ENCODE measurements around the gene DOCK10.

DOCK10 gene

GRCh38 chr2:224723586-224724217 is 318.6 kb downstream of the DOCK10 start:
- Histone ChIP-seq H3K4me3 (ENCODE audit: low read depth, low read length) (no peak overlapping the region), H3K4me1 (ENCODE audit: control insufficient read depth, insufficient read depth, low read length) (no peaks in the 10 kb centered on the region), H3K36me3 (ENCODE audit: control insufficient read depth in 2 of 2, insufficient read depth in 1 of 2, low read length in 2 of 2) (no peaks in the 10 kb centered on the region), H3K9me3 (ENCODE audit: control insufficient read depth, insufficient read depth, low read depth, low read length) (no peaks in the 10 kb centered on the region; the same call in 1 of the 2 replicates), H3K27ac (ENCODE audit: extremely low read depth, low read depth, low read length) (no peak overlapping the region)
- TF ChIP-seq ZSCAN30 (tag by site-specific recombination; IDR thresholded peaks at IDR 0.05) (no peak), ZNF214 (tag by site-specific recombination; IDR thresholded peaks at IDR 0.05; ENCODE audit: borderline replicate concordance) (no peak), YY1 (tag by site-specific recombination; IDR thresholded peaks at IDR 0.05) (no peak), ZBTB21 (tag by site-specific recombination; IDR thresholded peaks at IDR 0.05) (no peak), PRDM1 (tag by site-specific recombination; IDR thresholded peaks at IDR 0.05) (no peak), ZNF514 (tag by site-specific recombination; IDR thresholded peaks at IDR 0.05) (no peak), ZNF223 (tag by site-specific recombination; IDR thresholded peaks at IDR 0.05) (no peak), ZNF302 (tag by site-specific recombination; IDR thresholded peaks at IDR 0.05; ENCODE audit: low read depth) (no peak), IKZF3 (tag by site-specific recombination; IDR thresholded peaks at IDR 0.05) (no peak), ZFP37 (tag by site-specific recombination; IDR thresholded peaks at IDR 0.05) (no peak), ZNF658 (tag by site-specific recombination; IDR thresholded peaks at IDR 0.05) (no peak), ZBTB8A (tag by site-specific recombination; IDR thresholded peaks at IDR 0.05) (no peak)
- TF ChIP-seq, protein P1, sequence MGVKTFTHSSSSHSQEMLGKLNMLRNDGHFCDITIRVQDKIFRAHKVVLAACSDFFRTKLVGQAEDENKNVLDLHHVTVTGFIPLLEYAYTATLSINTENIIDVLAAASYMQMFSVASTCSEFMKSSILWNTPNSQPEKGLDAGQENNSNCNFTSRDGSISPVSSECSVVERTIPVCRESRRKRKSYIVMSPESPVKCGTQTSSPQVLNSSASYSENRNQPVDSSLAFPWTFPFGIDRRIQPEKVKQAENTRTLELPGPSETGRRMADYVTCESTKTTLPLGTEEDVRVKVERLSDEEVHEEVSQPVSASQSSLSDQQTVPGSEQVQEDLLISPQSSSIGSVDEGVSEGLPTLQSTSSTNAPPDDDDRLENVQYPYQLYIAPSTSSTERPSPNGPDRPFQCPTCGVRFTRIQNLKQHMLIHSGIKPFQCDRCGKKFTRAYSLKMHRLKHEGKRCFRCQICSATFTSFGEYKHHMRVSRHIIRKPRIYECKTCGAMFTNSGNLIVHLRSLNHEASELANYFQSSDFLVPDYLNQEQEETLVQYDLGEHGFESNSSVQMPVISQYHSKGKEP (tag by site-specific recombination; IDR thresholded peaks at IDR 0.05), result no peak
- TF ChIP-seq, protein P2, sequence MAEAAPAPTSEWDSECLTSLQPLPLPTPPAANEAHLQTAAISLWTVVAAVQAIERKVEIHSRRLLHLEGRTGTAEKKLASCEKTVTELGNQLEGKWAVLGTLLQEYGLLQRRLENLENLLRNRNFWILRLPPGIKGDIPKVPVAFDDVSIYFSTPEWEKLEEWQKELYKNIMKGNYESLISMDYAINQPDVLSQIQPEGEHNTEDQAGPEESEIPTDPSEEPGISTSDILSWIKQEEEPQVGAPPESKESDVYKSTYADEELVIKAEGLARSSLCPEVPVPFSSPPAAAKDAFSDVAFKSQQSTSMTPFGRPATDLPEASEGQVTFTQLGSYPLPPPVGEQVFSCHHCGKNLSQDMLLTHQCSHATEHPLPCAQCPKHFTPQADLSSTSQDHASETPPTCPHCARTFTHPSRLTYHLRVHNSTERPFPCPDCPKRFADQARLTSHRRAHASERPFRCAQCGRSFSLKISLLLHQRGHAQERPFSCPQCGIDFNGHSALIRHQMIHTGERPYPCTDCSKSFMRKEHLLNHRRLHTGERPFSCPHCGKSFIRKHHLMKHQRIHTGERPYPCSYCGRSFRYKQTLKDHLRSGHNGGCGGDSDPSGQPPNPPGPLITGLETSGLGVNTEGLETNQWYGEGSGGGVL (tag by site-specific recombination; IDR thresholded peaks at IDR 0.05), result no peak
- TF ChIP-seq, protein P3, sequence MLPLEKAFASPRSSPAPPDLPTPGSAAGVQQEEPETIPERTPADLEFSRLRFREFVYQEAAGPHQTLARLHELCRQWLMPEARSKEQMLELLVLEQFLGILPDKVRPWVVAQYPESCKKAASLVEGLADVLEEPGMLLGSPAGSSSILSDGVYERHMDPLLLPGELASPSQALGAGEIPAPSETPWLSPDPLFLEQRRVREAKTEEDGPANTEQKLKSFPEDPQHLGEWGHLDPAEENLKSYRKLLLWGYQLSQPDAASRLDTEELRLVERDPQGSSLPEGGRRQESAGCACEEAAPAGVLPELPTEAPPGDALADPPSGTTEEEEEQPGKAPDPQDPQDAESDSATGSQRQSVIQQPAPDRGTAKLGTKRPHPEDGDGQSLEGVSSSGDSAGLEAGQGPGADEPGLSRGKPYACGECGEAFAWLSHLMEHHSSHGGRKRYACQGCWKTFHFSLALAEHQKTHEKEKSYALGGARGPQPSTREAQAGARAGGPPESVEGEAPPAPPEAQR (tag by site-specific recombination; IDR thresholded peaks at IDR 0.05), result no peak
- ChIA-PET CTCF (interaction anchor here (0.6 to 1.7 kb wide), 3 partner anchors 11 to 99 kb away, joined by 3 to 4 read pairs (median 4); no protein-coding TSS in a partner anchor), POLR2A (no interaction called here)

GRCh38 chr2:224722770-224723169 is 319.5 kb downstream of the DOCK10 start:
- POLR2A ChIA-PET, result no interaction called here
- H3K4me3 ChIP-seq (ENCODE audit: low read depth, low read length), result no peak overlapping the region
- H3K36me3 ChIP-seq (ENCODE audit: control insufficient read depth in 2 of 2, insufficient read depth in 1 of 2, low read length in 2 of 2), result no peaks in the 10 kb centered on the region
- TF ChIP-seq ZFHX2 (tag by site-specific recombination; conservative IDR thresholded peaks at IDR 0.05), result no peak
- TF ChIP-seq, protein P4, sequence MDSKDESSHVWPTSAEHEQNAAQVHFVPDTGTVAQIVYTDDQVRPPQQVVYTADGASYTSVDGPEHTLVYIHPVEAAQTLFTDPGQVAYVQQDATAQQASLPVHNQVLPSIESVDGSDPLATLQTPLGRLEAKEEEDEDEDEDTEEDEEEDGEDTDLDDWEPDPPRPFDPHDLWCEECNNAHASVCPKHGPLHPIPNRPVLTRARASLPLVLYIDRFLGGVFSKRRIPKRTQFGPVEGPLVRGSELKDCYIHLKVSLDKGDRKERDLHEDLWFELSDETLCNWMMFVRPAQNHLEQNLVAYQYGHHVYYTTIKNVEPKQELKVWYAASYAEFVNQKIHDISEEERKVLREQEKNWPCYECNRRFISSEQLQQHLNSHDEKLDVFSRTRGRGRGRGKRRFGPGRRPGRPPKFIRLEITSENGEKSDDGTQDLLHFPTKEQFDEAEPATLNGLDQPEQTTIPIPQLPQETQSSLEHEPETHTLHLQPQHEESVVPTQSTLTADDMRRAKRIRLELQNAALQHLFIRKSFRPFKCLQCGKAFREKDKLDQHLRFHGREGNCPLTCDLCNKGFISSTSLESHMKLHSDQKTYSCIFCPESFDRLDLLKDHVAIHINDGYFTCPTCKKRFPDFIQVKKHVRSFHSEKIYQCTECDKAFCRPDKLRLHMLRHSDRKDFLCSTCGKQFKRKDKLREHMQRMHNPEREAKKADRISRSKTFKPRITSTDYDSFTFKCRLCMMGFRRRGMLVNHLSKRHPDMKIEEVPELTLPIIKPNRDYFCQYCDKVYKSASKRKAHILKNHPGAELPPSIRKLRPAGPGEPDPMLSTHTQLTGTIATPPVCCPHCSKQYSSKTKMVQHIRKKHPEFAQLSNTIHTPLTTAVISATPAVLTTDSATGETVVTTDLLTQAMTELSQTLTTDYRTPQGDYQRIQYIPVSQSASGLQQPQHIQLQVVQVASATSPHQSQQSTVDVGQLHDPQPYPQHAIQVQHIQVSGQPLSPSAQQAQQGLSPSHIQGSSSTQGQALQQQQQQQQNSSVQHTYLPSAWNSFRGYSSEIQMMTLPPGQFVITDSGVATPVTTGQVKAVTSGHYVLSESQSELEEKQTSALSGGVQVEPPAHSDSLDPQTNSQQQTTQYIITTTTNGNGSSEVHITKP (tag by site-specific recombination; IDR thresholded peaks at IDR 0.05), result no peak
- TF ChIP-seq ZBTB8A (tag by site-specific recombination; IDR thresholded peaks at IDR 0.05), result no peak
- no peak for TF ChIP-seq ZNF146 (tag by site-specific recombination; IDR thresholded peaks at IDR 0.05)
- no peak for TF ChIP-seq BCL11B (tag by site-specific recombination; IDR thresholded peaks at IDR 0.05; ENCODE audit: low read depth)
- no peak for TF ChIP-seq ZNF521 (tag by site-specific recombination; IDR thresholded peaks at IDR 0.05)
- no peak for TF ChIP-seq ZNF416 (tag by site-specific recombination; IDR thresholded peaks at IDR 0.05)
- no peak for TF ChIP-seq ZNF544 (tag by site-specific recombination; IDR thresholded peaks at IDR 0.05)
- TF ChIP-seq, protein P5, sequence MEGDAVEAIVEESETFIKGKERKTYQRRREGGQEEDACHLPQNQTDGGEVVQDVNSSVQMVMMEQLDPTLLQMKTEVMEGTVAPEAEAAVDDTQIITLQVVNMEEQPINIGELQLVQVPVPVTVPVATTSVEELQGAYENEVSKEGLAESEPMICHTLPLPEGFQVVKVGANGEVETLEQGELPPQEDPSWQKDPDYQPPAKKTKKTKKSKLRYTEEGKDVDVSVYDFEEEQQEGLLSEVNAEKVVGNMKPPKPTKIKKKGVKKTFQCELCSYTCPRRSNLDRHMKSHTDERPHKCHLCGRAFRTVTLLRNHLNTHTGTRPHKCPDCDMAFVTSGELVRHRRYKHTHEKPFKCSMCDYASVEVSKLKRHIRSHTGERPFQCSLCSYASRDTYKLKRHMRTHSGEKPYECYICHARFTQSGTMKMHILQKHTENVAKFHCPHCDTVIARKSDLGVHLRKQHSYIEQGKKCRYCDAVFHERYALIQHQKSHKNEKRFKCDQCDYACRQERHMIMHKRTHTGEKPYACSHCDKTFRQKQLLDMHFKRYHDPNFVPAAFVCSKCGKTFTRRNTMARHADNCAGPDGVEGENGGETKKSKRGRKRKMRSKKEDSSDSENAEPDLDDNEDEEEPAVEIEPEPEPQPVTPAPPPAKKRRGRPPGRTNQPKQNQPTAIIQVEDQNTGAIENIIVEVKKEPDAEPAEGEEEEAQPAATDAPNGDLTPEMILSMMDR (tag by site-specific recombination; IDR thresholded peaks at IDR 0.05), result no peak
- TF ChIP-seq ZNF184 (tag by site-specific recombination; IDR thresholded peaks at IDR 0.05), result no peak
- no peaks in the 10 kb centered on the region for H3K9me3 ChIP-seq (ENCODE audit: control insufficient read depth, insufficient read depth, low read depth, low read length)
- no peaks in the 10 kb centered on the region for H3K4me1 ChIP-seq (ENCODE audit: control insufficient read depth, insufficient read depth, low read length)
- CTCF ChIA-PET, result interaction anchor here (0.6 kb wide), 3 partner anchors 16 to 913 kb away, joined by 3 to 4 read pairs (median 3); no protein-coding TSS in a partner anchor
- H3K27ac ChIP-seq (ENCODE audit: extremely low read depth, low read depth, low read length), result no peak overlapping the region
